ENCODE data around the gene HECTD4. TPM values are rescaled to one million over a fixed set of nuclear protein-coding genes. Genes with fewer than 3 reads are reported as not detected.

Gene HECTD4
- total RNA-seq, 1 experiment from 2014 or later: 54.5 TPM

GRCh38 chr12:112234303-112234702 is 147.9 kb downstream of the HECTD4 start:
- Mint-ChIP-seq H3K9me3 (ENCODE audit: unreplicated experiment) (no peaks in the 10 kb centered on the region), H3K27ac (ENCODE audit: unreplicated experiment) (no peak overlapping the region), H3K27me3 (ENCODE audit: insufficient read depth, unreplicated experiment) (no peaks in the 10 kb centered on the region), H3K4me3 (ENCODE audit: unreplicated experiment) (no peak overlapping the region), H3K4me1 (ENCODE audit: low read depth, unreplicated experiment) (no peaks in the 10 kb centered on the region), H3K36me3 (ENCODE audit: insufficient read depth, unreplicated experiment) (peaks cover 70% of the 10 kb centered on the region)
- Histone ChIP-seq H3K4me3 (ENCODE audit: low read depth, low read length) (no peak overlapping the region), H3K36me3 (ENCODE audit: control insufficient read depth, insufficient read depth, low read length) (peaks cover 1% of the 10 kb centered on the region; the same call in 1 of the 2 replicates), H3K9me3 (no peaks in the 10 kb centered on the region), H3K27me3 (replicated peaks; ENCODE audit: control insufficient read depth, insufficient read depth, low read length) (no peaks in the 10 kb centered on the region), H3K4me1 (no peaks in the 10 kb centered on the region)
- BruUV-seq (replicated peaks): no TSS peak
- TF ChIP-seq CTCF (IDR thresholded peaks at IDR 0.05; ENCODE audit: insufficient read depth in 1 of 2, low read depth in 1 of 2, low read length in 1 of 2, severe bottlenecking in 1 of 2, unreplicated experiment in 1 of 2): no peak
- POLR2A ChIA-PET: no interaction called here
- CTCF ChIA-PET: no interaction called here
- intact Hi-C loops (cut with micrococcal nuclease; ENCODE audit: unreplicated experiment): no loop called here
- no peak for DNase-seq

GRCh38 chr12:112233242-112233641 is 149.0 kb downstream of the HECTD4 start:
- Histone ChIP-seq H3K27me3 (replicated peaks; ENCODE audit: control insufficient read depth, insufficient read depth, low read length) (no peaks in the 10 kb centered on the region), H3K4me3 (ENCODE audit: low read depth, low read length) (no peak overlapping the region), H3K4me1 (no peaks in the 10 kb centered on the region), H3K36me3 (ENCODE audit: control insufficient read depth, insufficient read depth, low read length) (peaks cover 1% of the 10 kb centered on the region; the same call in 1 of the 2 replicates), H3K9me3 (no peaks in the 10 kb centered on the region)
- no TSS peak for BruUV-seq (replicated peaks)
- intact Hi-C loops (cut with micrococcal nuclease; ENCODE audit: unreplicated experiment): no loop called here
- H3K36me3 Mint-ChIP-seq (ENCODE audit: insufficient read depth, unreplicated experiment): peaks cover 67% of the 10 kb centered on the region
- POLR2A ChIA-PET: no interaction called here
- CTCF ChIA-PET: no interaction called here
- H3K27ac Mint-ChIP-seq (ENCODE audit: unreplicated experiment): no peak overlapping the region
- H3K27me3 Mint-ChIP-seq (ENCODE audit: insufficient read depth, unreplicated experiment): no peaks in the 10 kb centered on the region
- no peaks in the 10 kb centered on the region for H3K9me3 Mint-ChIP-seq (ENCODE audit: unreplicated experiment)
- H3K4me1 Mint-ChIP-seq (ENCODE audit: low read depth, unreplicated experiment): no peaks in the 10 kb centered on the region
- no peak for DNase-seq
- no peak for TF ChIP-seq CTCF (IDR thresholded peaks at IDR 0.05; ENCODE audit: insufficient read depth in 1 of 2, low read depth in 1 of 2, low read length in 1 of 2, severe bottlenecking in 1 of 2, unreplicated experiment in 1 of 2)
- H3K4me3 Mint-ChIP-seq (ENCODE audit: unreplicated experiment): no peak overlapping the region

- no peaks in the 10 kb centered on the region for H3K9me3 ChIP-seq
- Mint-ChIP-seq H3K27ac (ENCODE audit: unreplicated experiment) (no peak overlapping the region), H3K27me3 (ENCODE audit: insufficient read depth, unreplicated experiment) (no peaks in the 10 kb centered on the region), H3K4me3 (ENCODE audit: unreplicated experiment) (no peak overlapping the region), H3K4me1 (ENCODE audit: low read depth, unreplicated experiment) (no peaks in the 10 kb centered on the region), H3K9me3 (ENCODE audit: unreplicated experiment) (no peaks in the 10 kb centered on the region), H3K36me3 (ENCODE audit: insufficient read depth, unreplicated experiment) (peaks cover 57% of the 10 kb centered on the region)
- no TSS peak for BruUV-seq (replicated peaks)
- no peaks in the 10 kb centered on the region for H3K27me3 ChIP-seq (replicated peaks; ENCODE audit: control insufficient read depth, insufficient read depth, low read length)
- no peak for DNase-seq
- peaks cover under 1% of the 10 kb centered on the region; the same call in 1 of the 2 replicates for H3K36me3 ChIP-seq (ENCODE audit: control insufficient read depth, insufficient read depth, low read length)
- TF ChIP-seq CTCF (IDR thresholded peaks at IDR 0.05; ENCODE audit: insufficient read depth in 1 of 2, low read depth in 1 of 2, low read length in 1 of 2, severe bottlenecking in 1 of 2, unreplicated experiment in 1 of 2): no peak
- ChIA-PET POLR2A (no interaction called here), CTCF (no interaction called here)
- no peak overlapping the region for H3K4me3 ChIP-seq (ENCODE audit: low read depth, low read length)
- intact Hi-C loops (cut with micrococcal nuclease; ENCODE audit: unreplicated experiment): no loop called here
- H3K4me1 ChIP-seq: no peaks in the 10 kb centered on the region
Observed at GRCh38 chr12:112230136-112230535, 152.1 kb downstream of the HECTD4 start.

Data from Caco-2 (cell line).